ENCODE results near the gene ABCG1.

ABCG1 gene

GRCh38 chr21:42191696-42192595 lies 27.0 kb upstream of the ABCG1 start:
- DNase-seq = no peak

- DNase-seq = no peak
Observed at GRCh38 chr21:42193131-42193671, 25.7 kb upstream of the ABCG1 start.

GRCh38 chr21:42193721-42194120 lies 25.2 kb upstream of the ABCG1 start:
- no peak for DNase-seq

- no peak for DNase-seq
Observed at GRCh38 chr21:42194863-42195262, 24.1 kb upstream of the ABCG1 start.

GRCh38 chr21:42195378-42196031 lies 23.4 kb upstream of the ABCG1 start:
- no peak for DNase-seq

GRCh38 chr21:42198929-42199867 lies 19.7 kb upstream of the ABCG1 start:
- no peak for DNase-seq

- DNase-seq = no peak
Observed at GRCh38 chr21:42199868-42200463, 19.0 kb upstream of the ABCG1 start.

- DNase-seq = no peak
Observed at GRCh38 chr21:42200906-42201614, 17.9 kb upstream of the ABCG1 start.

GRCh38 chr21:42201615-42202161 lies 17.3 kb upstream of the ABCG1 start:
- no peak for DNase-seq

- no peak for DNase-seq
Observed at GRCh38 chr21:42202321-42202720, 16.6 kb upstream of the ABCG1 start.

GRCh38 chr21:42203321-42203720 lies 15.6 kb upstream of the ABCG1 start:
- DNase-seq = no peak

- no peak for DNase-seq
Observed at GRCh38 chr21:42203936-42204335, 15.0 kb upstream of the ABCG1 start.

- DNase-seq = no peak
Observed at GRCh38 chr21:42207426-42207825, 11.5 kb upstream of the ABCG1 start.

- DNase-seq = no peak
Observed at GRCh38 chr21:42208036-42208435, 10.9 kb upstream of the ABCG1 start.

GRCh38 chr21:42208801-42209490 lies 10.0 kb upstream of the ABCG1 start:
- DNase-seq = no peak

- no peak for DNase-seq
Observed at GRCh38 chr21:42209801-42210479, 9.0 kb upstream of the ABCG1 start.

- no peak for DNase-seq
Observed at GRCh38 chr21:42212266-42212665, 6.7 kb upstream of the ABCG1 start.

GRCh38 chr21:42213082-42213774 lies 5.7 kb upstream of the ABCG1 start:
- no peak for DNase-seq

GRCh38 chr21:42214081-42214750 lies 4.7 kb upstream of the ABCG1 start:
- DNase-seq = no peak

All from COR-L47 (cell line).